ENCODE measurements around the gene RAB17. TPM values are rescaled to one million over a fixed set of nuclear protein-coding genes. Genes with fewer than 3 reads are reported as not detected.

RAB17 gene
- total and polyA plus RNA-seq, 5 donors, result 0.74 to 2.8 (median 2.1) TPM

DNA sequence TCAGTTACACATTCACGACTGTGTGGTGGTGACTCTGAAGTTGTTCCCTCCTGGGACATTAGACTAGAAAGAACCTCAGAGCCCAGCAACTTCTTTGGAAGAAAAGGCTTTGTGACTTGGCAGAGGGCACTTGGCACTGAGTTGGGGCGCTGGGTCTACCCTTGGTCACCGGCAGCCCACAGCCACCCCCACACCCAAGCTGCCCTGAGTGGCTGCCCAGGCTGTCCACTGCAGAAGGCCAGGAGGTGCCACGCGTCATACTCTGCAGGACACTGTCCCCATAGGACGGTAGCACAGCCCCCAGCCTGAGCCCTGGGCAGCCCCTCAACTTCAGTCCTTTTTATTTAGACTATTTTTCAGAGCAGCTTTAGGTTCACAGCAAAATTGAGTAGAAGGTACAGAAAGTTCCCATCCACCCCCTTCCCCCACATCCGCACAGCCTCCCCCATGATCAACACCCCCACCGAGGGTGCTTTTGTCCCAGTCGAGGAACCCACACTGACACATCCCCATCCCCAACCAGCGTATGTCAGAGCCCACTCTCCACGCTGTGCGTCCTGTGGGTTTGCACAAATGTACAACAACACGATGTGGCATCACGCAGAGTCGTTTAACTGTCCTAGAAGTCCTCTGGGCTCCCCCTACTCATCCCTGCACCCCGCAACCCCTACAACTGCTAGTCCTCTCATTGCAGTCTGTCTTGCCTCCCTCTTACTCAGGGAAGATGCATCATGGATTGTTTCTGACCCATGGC lies 23.1 kb downstream of the RAB17 start:
- Histone ChIP-seq H3K27me3 (ENCODE audit: control insufficient read depth, insufficient read depth) (no peaks in the 10 kb centered on the region), H3K9me3 (ENCODE audit: control insufficient read depth, low read length) (no peaks in the 10 kb centered on the region), H3K27ac (ENCODE audit: low read length) (no peak overlapping the region), H3K4me1 (ENCODE audit: control insufficient read depth, insufficient read depth, low read length) (no peaks in the 10 kb centered on the region), H3K4me3 (ENCODE audit: low read length) (no peak overlapping the region)
- intact Hi-C loops (cut with DNase I), result no loop called here
- DNase-seq (no peak), ATAC-seq (no peak)
- WGBS, result 82% methylated on average over 16 of the region's 16 CpGs

DNA sequence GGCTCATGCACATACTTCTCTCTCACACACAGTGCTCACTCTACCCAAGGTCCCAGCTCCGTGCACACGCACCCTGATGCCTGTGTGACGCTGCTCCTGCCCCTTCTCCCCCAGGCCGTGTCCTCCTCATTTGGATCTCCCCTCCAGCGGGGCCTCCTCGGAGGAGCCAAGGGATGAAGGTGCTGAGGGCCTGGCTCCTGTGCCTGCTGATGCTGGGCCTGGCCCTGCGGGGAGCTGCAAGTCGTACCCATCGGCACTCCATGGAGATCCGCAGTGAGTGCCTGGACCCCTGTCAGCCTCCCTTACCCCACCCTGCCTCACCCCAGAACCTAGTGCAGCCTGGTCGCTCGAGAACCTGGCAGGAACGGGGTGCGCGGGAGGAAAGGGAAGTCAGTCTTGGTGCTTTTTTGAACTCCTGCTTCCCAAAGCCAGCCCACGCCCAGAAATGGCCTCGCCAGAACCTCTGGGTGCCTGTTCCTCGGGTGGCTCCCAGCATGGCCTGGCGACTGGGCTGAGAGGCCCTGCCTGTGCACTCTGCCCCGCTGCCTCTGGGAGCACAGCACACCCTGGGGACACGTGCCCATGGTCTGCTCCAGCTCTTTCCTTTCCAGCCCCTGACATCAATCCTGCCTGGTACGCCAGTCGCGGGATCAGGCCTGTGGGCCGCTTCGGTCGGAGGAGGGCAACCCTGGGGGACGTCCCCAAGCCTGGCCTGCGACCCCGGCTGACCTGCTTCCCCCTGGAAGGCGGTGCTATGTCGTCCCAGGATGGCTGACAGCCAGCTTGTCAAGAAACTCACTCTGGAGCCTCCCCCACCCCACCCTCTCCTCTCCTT lies 23.9 kb downstream of the RAB17 start, which contains the start of gene PRLH:
PRLH (plus strand) TSS at position 174 of the 835 bp plus-strand sequence; CDS start at position 174, 0 bp downstream.
- no peaks in the 10 kb centered on the region for H3K27me3 ChIP-seq (ENCODE audit: control insufficient read depth, insufficient read depth)
- H3K9me3 ChIP-seq (ENCODE audit: control insufficient read depth, low read length), result no peaks in the 10 kb centered on the region
- WGBS, result 72% methylated on average over 32 of the region's 32 CpGs
- ATAC-seq, result no peak
- no peak within 1 kb of the TSS for H3K4me3 ChIP-seq (ENCODE audit: low read length)
- H3K27ac ChIP-seq (ENCODE audit: low read length), result no peak within 1 kb of the TSS
- DNase-seq, result no peak
- intact Hi-C loops (cut with DNase I), result no loop called here
- H3K4me1 ChIP-seq (ENCODE audit: control insufficient read depth, insufficient read depth, low read length), result no peaks in the 10 kb centered on the region

DNA sequence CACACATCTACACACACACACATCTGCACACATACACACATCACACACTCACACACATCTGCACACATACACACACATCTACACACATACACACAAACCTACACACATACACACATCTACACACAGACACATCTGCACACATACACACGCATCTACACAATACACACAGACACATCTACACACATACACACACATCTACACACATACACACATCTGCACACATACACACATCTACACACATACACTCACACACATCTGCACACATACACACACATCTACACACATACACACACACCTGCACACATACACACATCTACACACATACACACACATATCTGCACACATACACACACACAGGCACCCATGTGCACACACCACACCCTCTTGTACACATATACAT lies 24.6 kb downstream of the RAB17 start:
- Histone ChIP-seq H3K4me1 (ENCODE audit: control insufficient read depth, insufficient read depth, low read length) (no peaks in the 10 kb centered on the region), H3K27ac (ENCODE audit: low read length) (no peak overlapping the region), H3K9me3 (ENCODE audit: control insufficient read depth, low read length) (no peaks in the 10 kb centered on the region), H3K27me3 (ENCODE audit: control insufficient read depth, insufficient read depth) (no peaks in the 10 kb centered on the region), H3K4me3 (ENCODE audit: low read length) (no peak overlapping the region)
- intact Hi-C loops (cut with DNase I), result no loop called here
- WGBS, result 96% methylated on average over 1 of the region's 1 CpG
- ATAC-seq (no peak), DNase-seq (no peak)

DNA sequence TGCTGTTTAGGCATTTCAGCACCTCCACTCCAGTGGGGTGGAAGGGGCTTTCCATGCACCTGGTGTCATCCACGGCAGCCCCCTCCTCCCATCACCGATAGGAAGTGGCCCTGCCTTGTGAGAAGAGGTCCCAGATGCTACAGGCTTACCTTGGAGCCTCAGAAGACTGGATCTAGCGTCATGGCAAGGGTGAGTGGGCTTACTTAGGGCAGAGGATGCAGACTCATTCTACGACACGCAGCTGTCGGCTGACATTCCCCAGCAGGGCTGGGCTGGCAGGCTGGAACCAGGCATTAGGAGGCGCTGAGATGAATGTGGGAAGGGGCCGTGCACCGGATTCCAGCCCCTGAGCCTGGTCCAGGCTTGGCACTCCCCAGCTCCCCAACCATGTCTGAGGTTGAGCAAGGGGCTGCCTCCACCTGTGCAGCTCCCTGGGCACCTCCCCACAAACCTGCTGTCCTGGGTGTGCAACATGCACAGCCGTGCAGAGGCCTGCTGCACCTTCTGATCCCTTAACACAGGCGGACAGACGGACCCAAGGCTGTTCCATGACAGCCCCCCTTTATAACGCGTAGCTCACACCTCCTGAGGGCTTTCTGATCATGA lies 25.9 kb downstream of the RAB17 start:
- 73% methylated on average over 14 of the region's 14 CpGs for WGBS
- DNase-seq, result no peak

DNA sequence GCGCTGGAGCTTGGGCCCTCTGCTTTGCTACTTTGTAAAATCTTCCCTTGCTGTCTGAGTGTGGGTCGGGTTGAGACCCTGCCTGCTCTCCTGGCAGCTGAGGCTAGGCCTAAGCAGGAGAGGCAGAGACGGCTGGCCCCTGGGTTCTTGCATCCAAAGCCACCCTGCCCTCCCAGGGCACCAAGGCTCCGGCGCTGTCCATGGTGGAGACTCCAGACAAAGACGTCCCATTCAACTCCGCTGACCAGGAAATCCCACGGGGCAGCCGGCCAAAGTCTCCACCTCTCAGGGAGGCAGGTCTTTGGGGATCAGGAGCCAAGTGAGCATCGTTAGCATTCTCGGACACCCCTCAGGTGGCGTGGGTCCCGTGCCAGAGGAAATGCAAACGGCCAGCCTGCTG lies 26.7 kb downstream of the RAB17 start:
- no peaks in the 10 kb centered on the region for H3K27me3 ChIP-seq (ENCODE audit: control insufficient read depth, insufficient read depth)
- no peak for ATAC-seq
- peak in 1 of 3 donors; percentile 69 for DNase-seq
- H3K27ac ChIP-seq (ENCODE audit: low read length), result no peak overlapping the region
- H3K4me3 ChIP-seq (ENCODE audit: low read length), result no peak overlapping the region
- peaks cover 8% of the 10 kb centered on the region for H3K4me1 ChIP-seq (ENCODE audit: control insufficient read depth, insufficient read depth, low read length)
- 22% methylated on average over 14 of the region's 14 CpGs for WGBS
- intact Hi-C loops (cut with DNase I), result no loop called here
- no peaks in the 10 kb centered on the region for H3K9me3 ChIP-seq (ENCODE audit: control insufficient read depth, low read length)

More for the DNA sequence above, 25.9 kb downstream of the RAB17 start:
- Histone ChIP-seq H3K4me3 (ENCODE audit: low read length) (no peak overlapping the region), H3K4me1 (ENCODE audit: control insufficient read depth, insufficient read depth, low read length) (peaks cover under 1% of the 10 kb centered on the region), H3K27ac (ENCODE audit: low read length) (no peak overlapping the region), H3K9me3 (ENCODE audit: control insufficient read depth, low read length) (no peaks in the 10 kb centered on the region), H3K27me3 (ENCODE audit: control insufficient read depth, insufficient read depth) (no peaks in the 10 kb centered on the region)
- intact Hi-C loops (cut with DNase I), result no loop called here
- ATAC-seq, result no peak

DNA sequence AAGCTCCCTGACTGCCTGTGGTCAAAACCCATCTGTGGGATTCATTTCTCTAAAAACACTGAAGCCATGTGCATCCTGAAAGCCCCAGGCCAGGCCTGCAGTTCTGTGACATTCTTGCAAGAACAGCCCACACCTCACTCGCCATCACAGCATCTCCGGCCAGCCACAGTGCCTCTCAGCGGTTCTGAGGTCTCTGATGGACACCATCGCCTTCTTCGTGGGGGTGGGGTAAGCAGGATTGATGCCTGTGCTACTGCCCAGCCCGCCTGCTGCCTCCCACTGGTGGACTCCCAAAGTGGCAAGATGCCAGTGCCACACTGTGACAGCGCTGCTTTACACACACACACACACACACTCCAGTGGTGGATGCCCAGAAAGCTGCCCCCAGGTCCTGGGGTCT lies 29.3 kb downstream of the RAB17 start:
- intact Hi-C loops (cut with DNase I), result loop anchor here in 1 of 4 donors (2.0 kb wide), 1 partner anchor 40 kb away; no protein-coding TSS in a partner anchor
- peak in 1 of 3 donors; percentile 40 for DNase-seq
- Histone ChIP-seq H3K27me3 (ENCODE audit: control insufficient read depth, insufficient read depth) (no peaks in the 10 kb centered on the region), H3K9me3 (ENCODE audit: control insufficient read depth, low read length) (no peaks in the 10 kb centered on the region), H3K4me3 (ENCODE audit: low read length) (no peak overlapping the region), H3K4me1 (ENCODE audit: control insufficient read depth, insufficient read depth, low read length) (peaks cover 8% of the 10 kb centered on the region), H3K27ac (ENCODE audit: low read length) (no peak overlapping the region)
- ATAC-seq, result no peak
- 84% methylated on average over 7 of the region's 7 CpGs for WGBS

DNA sequence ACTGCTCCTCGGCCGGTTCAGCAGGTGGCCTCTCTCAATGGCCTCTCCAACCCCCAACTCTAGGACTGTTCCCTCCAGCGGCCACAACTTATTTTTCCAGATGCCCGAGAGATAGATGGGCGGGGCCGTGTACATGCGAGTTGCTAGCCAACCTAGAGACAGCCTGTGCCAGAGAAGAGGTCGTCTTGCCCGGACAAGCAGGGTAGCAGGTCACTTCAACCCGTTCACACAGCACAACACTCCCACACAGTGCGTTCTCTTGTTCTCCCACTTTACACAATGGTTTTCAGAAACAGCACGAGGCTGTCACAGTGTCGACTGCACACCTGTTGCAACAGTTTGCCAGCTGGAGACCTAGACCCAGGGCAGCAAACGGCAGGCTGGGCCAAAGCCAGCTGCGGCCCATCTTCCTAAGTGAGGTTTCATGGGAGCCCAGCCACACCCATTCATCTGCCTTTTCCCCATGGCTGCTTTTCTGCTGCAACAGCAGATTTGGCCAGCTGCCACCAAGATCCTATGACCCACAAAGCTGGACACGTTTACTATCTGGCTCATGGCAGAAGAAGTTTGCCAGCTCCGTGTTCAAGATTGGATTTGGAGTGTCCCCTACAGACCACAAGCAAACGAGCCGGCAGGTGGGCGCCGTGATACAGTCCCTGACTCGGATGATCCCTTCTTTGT lies 31.4 kb downstream of the RAB17 start:
- no peak overlapping the region for H3K4me3 ChIP-seq (ENCODE audit: low read length)
- H3K27ac ChIP-seq (ENCODE audit: low read length), result no peak overlapping the region
- H3K27me3 ChIP-seq (ENCODE audit: control insufficient read depth, insufficient read depth), result no peaks in the 10 kb centered on the region
- peak; percentile 72 to 87 (median 81) for DNase-seq
- H3K9me3 ChIP-seq (ENCODE audit: control insufficient read depth, low read length), result no peaks in the 10 kb centered on the region
- WGBS, result 49% methylated on average over 22 of the region's 22 CpGs
- intact Hi-C loops (cut with DNase I), result loop anchor here in 1 of 4 donors (10.0 kb wide), 1 partner anchor 134 kb away; no protein-coding TSS in a partner anchor
- ATAC-seq, result peak; percentile 32 to 51
- H3K4me1 ChIP-seq (ENCODE audit: control insufficient read depth, insufficient read depth, low read length), result peaks cover 8% of the 10 kb centered on the region

DNA sequence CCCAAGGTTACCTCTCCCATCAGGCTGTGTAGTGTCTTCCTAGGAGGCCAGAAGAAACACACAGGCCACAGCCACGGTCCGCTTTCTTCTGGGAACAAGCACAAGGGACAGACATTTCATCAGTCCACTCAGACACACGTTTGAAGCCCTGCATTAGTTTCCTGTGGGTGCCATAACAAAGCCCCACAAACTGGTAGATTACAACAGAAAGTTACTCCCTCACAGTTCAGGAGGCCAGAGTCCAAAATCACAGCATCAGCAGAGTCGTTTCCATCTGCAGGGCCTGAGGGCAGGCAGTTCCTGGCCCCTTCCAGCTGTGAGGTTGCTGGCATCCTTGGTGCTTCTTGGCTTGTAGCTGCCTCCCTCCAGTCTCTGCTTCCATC lies 32.9 kb downstream of the RAB17 start:
- Histone ChIP-seq H3K4me1 (ENCODE audit: control insufficient read depth, insufficient read depth, low read length) (peaks cover 8% of the 10 kb centered on the region), H3K27me3 (ENCODE audit: control insufficient read depth, insufficient read depth) (no peaks in the 10 kb centered on the region), H3K9me3 (ENCODE audit: control insufficient read depth, low read length) (no peaks in the 10 kb centered on the region), H3K4me3 (ENCODE audit: low read length) (no peak overlapping the region), H3K27ac (ENCODE audit: low read length) (no peak overlapping the region)
- intact Hi-C loops (cut with DNase I), result loop anchor here in 1 of 4 donors (10.0 kb wide), 1 partner anchor 133 kb away; no protein-coding TSS in a partner anchor
- ATAC-seq, result no peak
- 59% methylated on average over 4 of the region's 4 CpGs for WGBS
- no peak for DNase-seq

DNA sequence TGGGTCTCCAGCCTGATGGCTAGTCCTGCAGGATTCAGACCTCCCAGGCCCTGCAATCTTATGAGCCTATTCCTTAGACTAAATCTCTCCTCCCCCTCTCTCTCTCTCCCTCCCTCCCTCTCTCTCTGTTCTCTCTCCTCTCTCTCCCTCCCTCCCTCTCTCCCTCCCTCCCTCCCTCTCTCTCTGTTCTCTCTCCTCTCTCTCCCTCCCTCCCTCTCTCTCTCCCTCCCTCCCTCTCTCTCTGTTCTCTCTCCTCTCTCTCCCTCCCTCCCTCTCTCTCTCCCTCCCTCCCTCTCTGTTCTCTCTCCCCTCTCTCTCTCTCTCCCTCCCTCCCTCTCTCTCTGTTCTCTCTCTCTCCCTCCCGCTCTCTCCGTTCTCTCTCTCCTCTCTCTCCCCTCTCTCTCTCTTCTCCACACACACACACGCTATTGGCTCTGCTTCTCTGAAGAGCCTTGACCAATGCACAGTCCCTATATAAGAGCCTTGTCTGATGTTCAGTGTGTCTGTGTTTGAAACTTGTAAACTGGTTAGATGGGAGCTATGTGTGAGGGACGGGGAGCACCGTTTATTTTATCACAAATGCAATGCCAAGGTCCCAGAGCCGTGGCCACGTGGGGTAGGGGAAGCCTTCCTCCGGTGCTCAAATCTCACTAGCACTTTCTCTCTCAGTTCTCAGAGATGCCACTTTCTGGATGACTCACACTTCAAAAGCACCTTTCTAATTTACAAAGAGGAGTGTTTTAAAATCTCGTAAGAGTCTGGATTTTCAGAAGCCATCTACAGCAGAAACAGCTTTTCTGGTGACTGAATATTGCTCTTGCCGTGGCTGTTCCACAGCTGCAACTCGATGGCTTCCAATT lies 33.5 kb downstream of the RAB17 start:
- H3K27ac ChIP-seq (ENCODE audit: low read length), result no peak overlapping the region
- ATAC-seq, result peak in 1 of 2 donors; percentile 14

DNA sequence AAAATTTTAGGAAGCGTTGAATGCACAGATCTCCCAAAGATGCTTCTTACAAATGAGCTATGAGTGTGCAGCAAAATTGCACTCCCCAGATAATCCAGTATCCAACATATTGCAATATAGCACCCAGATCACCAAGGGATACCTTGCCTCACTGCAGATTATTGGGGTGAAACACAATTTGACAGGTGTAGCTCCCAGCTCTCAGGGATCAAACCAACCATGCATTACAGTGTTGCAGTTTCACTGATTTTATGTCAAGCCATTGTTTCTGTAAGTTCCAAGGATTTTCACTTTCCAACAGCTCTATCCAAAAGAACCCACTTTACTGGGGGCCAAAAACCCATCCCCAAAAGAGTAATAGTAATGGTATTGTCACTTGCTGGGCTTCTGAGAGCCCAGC lies 35.0 kb downstream of the RAB17 start:
- Histone ChIP-seq H3K9me3 (ENCODE audit: control insufficient read depth, low read length) (no peaks in the 10 kb centered on the region), H3K4me1 (ENCODE audit: control insufficient read depth, insufficient read depth, low read length) (peaks cover 8% of the 10 kb centered on the region), H3K4me3 (ENCODE audit: low read length) (no peak overlapping the region), H3K27ac (ENCODE audit: low read length) (no peak overlapping the region), H3K27me3 (ENCODE audit: control insufficient read depth, insufficient read depth) (no peaks in the 10 kb centered on the region)
- DNase-seq, result no peak
- intact Hi-C loops (cut with DNase I), result loop anchor here in 1 of 4 donors (10.0 kb wide), 1 partner anchor 131 kb away; no protein-coding TSS in a partner anchor
- ATAC-seq, result no peak
- WGBS, result 97% methylated on average over 1 of the region's 1 CpG

More for the DNA sequence above, 33.5 kb downstream of the RAB17 start:
- Histone ChIP-seq H3K27me3 (ENCODE audit: control insufficient read depth, insufficient read depth) (no peaks in the 10 kb centered on the region), H3K4me3 (ENCODE audit: low read length) (no peak overlapping the region), H3K4me1 (ENCODE audit: control insufficient read depth, insufficient read depth, low read length) (peaks cover 8% of the 10 kb centered on the region), H3K9me3 (ENCODE audit: control insufficient read depth, low read length) (no peaks in the 10 kb centered on the region)
- intact Hi-C loops (cut with DNase I), result loop anchor here in 1 of 4 donors (10.0 kb wide), 1 partner anchor 132 kb away; no protein-coding TSS in a partner anchor
- DNase-seq, result no peak
- WGBS, result 60% methylated on average over 11 of the region's 11 CpGs

Measured in right cardiac atrium (tissue), 5 donors.